ENCODE measurements around the gene ZBTB39. TPM values are rescaled to one million over a fixed set of nuclear protein-coding genes. Genes with fewer than 3 reads are reported as not detected.
"Not testable (repeated sequence)": the region's sequence is repeated elsewhere in the genome, so short reads cannot be mapped to it uniquely, and the experiment has no call there.

ZBTB39 gene
- total RNA-seq, 1 donor from 2014 or later = 7.5 TPM

DNA sequence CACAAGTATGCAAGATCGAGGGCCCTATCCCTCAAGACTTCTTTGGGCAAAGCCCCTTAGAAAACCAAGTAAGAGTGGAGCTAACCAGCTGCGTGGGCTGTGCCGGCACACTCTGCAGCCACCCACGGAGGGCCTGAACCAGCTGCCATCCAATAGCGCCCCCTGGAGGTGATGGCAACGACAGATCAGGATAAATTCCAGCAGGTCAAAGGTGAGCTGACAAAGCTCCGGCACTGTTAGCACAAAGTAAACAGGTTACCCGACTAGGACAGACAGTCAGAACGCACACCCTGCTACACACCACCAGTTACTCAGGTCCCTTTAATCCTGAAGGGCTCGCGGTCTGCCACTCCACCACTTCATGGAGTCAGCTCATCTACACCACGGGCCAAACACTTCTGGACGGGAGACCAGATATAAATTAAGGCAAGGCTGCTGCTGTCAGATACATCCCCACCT is 4.9 kb downstream of the ZBTB39 start:
- peak; percentile 61 for DNase-seq (ENCODE audit: low spot score)

DNA sequence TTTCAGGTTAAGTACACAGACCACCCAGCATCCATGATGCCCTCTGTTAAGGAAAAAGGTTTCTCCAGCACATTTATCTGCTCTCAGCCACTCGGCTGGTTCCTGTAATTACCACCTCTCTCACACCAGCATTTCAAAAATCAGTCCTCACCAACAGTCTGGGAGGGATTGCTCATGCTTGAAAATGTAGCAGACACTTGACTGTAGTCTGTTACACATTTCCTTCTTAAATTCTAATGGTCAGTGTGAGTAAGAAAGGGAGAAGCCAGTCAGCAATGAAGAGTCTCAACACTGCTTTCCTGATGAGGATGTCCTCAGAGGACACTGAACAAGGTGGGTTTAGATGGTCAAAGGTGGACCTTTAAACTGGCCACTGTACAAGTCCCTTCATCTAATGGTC is 6.0 kb downstream of the ZBTB39 start:
- DNase-seq (ENCODE audit: low spot score) = no peak

DNA sequence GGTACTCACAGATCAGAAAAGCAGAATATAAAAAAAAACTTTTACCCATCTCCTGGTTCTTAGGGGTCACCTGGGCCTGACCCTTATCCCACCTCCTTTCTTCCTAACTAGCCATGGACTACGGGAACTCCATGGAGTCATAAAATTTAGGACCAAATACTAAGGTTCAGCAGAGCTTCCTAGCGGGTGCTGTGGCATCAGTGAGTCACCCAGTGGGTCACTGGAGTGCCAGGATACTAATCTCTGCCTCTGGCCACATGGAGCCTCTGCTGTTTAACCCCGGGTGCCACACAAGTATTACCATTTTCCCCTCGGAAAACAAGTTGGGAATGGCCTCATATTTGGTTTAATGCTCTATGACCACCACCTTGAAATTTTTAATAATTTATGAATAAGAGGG is 6.9 kb downstream of the ZBTB39 start:
- no peak for DNase-seq (ENCODE audit: low spot score)

DNA sequence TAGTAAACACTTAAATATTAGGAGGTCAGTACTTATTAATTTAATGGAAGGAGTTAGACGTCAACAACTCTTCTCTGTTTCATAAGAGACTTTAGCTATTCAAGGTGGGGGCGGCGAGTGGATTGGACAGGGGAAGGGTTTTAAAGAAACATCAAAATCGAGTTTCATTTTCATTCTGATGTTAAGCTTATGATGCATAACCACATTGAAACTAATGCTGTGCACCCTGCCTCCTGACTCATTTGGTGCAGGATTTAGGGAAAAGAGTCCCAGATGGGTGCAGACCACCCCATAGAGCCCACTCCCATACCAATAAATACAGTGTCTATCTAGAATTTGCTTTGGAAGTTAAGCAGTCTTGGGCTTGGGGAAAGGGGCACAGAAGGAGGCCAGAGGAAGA is 7.4 kb downstream of the ZBTB39 start:
- DNase-seq (ENCODE audit: low spot score) = no peak

DNA sequence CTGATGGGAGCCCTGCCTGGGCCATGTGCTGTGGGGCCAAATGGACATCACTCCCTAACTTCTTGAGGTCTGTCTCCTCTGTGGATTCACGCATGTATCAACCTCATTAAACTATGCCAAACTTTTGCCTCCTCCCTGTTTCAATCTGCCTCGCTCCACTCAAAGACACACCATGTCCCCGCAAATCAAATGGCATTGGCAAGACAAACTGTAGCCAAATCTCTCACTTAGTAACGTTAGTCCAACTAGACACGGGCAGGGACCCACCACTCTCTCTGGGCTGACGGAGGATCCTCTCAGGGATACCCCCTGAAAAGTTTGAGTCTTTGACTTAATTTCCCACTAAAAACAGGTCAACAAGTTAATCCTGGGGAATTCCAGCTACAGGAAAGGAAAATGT is 8.0 kb downstream of the ZBTB39 start:
- no peak for DNase-seq (ENCODE audit: low spot score)

DNA sequence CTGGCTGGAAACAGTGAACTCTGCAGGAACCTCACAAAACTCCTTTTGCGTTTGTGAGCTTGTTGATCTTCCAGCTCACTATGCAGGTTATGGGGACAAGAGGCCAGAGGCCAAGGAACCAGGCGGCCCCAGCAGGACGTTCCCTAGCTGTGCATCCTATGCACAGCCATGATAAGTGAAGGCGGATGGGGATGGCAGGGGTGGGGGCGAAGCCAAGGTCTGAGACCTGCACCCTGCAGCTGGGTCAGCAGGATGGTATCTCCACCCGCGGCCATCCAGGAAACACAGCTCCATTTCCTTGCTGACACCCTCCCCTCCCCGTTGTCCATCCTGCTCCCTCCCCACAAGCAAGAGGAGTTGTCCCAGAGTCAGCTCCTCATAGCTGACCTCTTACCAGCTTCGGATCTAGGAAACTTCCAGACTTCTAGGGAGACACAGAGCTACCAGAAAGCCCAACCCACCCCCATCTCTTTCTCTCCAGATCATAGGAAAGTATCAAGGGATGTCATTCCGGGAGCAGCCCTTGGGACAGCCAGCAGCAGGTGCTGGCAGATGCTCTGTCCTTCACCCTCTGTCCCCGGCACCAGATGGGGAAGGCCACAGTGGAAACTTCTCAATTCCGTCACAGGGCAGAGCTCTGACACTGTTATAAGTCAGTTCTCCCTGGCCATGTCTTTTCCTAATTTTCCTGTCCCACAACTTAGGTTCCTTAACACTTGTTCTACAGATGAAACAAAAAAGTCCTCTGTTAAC is 9.4 kb downstream of the ZBTB39 start:
- DNase-seq (ENCODE audit: low spot score) = no peak

DNA sequence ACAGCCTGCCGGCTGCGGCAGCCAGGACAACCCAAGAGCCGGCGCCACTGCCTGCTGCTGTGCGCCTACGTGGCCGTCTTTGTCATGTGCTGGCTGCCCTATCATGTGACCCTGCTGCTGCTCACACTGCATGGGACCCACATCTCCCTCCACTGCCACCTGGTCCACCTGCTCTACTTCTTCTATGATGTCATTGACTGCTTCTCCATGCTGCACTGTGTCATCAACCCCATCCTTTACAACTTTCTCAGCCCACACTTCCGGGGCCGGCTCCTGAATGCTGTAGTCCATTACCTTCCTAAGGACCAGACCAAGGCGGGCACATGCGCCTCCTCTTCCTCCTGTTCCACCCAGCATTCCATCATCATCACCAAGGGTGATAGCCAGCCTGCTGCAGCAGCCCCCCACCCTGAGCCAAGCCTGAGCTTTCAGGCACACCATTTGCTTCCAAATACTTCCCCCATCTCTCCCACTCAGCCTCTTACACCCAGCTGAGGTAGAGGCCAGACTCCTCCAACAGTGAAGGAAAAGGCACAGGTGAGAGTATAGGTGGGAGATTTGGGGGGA is 10.3 kb downstream of the ZBTB39 start:
- DNase-seq (ENCODE audit: low spot score) = no peak

DNA sequence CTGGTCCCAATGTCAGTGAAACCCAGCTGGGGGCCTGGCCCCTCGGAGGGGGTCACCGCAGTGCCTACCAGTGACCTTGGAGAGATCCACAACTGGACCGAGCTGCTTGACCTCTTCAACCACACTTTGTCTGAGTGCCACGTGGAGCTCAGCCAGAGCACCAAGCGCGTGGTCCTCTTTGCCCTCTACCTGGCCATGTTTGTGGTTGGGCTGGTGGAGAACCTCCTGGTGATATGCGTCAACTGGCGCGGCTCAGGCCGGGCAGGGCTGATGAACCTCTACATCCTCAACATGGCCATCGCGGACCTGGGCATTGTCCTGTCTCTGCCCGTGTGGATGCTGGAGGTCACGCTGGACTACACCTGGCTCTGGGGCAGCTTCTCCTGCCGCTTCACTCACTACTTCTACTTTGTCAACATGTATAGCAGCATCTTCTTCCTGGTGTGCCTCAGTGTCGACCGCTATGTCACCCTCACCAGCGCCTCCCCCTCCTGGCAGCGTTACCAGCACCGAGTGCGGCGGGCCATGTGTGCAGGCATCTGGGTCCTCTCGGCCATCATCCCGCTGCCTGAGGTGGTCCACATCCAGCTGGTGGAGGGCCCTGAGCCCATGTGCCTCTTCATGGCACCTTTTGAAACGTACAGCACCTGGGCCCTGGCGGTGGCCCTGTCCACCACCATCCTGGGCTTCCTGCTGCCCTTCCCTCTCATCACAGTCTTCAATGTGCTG is 11.0 kb downstream of the ZBTB39 start:
- DNase-seq (ENCODE audit: low spot score) = no peak

DNA sequence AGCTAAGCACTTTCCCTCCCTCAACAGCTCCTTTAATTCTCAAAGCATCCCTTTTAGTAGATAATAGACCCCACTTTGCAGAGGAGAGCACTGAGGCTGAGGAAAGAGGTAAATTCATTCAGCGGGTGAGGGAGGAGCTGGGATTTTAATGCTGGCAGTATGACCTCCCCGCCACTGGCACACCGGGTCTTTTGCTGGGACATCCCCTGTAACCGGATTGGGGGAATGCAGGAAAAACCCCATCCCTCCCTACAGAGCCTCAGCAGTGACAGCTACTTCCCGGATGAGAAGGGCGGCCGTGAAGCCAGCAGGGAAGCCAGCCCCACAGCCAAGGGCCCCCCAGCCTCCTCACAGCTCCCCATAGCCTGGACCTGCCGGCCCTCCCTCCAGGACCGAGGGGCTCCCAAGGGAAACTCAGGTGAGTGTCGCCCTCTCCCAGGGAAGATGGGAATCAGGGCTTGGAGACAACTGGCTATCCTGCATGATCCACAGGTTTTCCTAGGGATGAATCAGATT is 12.1 kb downstream of the ZBTB39 start:
- DNase-seq (ENCODE audit: low spot score) = no peak

DNA sequence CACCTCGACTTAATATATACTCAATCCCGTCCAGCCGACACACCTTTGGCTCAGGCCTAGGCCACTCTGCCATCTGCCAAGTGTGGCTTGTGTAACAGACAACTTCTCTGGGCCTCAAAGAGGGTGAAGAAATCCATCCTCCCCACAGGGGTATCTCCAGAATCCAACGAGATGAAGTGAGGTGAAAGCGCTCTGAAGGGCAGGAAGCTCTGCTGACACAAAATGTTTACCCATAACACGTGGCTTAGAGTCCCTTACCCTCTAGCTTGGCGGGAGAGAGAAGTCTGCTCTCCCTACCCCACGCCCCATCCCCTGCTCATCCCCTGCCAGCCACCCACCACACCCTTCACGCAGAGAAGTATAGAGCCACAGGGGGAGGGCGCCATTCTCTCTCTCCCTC is 13.0 kb downstream of the ZBTB39 start:
- no peak for DNase-seq (ENCODE audit: low spot score)

DNA sequence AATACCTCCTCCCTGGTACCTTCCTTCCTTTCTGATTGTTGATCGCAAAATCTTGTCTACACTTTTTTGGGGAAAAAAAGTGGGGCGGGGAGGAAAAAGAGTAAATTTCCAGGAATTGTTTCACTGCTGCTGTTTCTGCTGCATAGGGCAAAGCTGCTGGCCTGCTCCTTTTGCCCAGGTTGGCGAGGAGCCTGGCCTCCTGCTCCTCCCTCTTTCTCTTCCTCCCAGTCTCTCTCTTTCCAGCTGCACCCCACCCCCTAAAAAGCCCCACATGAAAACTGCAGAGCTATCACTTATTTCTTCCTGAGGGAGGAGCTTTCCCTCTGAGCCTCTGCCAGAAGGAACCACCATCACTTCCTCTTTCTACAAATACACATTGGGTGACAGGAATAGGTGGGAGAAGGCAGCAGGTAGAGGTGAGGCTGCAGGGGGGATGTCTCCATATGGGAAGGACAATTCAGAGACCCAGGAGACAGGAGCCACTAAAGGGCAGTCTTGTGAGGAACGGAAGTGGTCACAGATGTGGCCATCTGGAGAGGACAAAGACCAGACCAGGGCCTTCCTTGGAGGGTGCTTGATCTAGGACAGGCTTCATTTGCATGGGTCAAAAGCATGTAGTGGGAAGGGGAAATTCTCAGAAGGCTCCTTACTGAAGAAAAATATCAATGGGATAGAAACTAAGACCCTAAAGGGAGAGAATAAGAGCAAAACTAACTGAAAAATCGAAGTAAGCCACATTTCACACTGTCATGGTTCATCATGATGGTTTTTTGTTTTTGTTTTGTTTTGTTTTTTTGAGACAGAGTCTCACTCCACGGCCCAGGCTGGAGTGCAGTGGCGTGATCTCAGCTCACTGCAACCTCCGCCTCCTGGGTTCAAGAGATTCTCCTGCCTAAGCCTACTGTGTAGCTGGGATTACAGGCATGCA is 14.8 kb downstream of the ZBTB39 start:
- peak; percentile 65 for DNase-seq (ENCODE audit: low spot score)

DNA sequence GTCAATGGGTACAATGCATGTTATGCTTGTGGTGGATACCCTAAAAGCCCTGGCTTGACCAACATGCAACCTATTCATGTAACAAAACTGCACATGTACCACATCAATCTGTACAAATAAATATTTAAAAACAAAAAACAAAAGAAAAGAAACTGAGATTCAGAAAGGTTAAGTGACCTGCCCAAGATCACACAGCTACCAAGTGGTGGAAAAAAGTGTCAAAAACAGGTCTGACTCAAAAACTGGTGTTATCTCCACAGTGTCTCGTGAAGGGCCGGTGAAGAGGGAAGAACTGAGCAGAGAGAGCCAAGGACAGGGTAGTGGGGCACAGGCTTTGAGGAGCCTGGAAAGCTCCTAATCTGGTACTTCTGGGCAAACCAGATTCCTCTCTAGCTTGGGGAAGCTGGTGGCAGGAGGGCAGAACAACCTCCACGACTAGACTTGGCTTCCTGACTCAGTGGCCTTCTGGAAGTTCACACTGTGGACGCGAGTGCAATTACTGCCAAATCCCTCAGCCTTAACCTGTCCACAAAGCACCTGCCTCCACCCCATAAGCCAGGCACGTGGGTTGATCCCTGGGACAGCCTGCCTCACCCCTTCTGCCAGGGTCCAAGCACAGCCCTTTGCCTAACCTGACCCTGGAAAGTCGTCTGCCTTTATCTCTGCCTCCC is 15.6 kb downstream of the ZBTB39 start:
- no peak for DNase-seq (ENCODE audit: low spot score)

DNA sequence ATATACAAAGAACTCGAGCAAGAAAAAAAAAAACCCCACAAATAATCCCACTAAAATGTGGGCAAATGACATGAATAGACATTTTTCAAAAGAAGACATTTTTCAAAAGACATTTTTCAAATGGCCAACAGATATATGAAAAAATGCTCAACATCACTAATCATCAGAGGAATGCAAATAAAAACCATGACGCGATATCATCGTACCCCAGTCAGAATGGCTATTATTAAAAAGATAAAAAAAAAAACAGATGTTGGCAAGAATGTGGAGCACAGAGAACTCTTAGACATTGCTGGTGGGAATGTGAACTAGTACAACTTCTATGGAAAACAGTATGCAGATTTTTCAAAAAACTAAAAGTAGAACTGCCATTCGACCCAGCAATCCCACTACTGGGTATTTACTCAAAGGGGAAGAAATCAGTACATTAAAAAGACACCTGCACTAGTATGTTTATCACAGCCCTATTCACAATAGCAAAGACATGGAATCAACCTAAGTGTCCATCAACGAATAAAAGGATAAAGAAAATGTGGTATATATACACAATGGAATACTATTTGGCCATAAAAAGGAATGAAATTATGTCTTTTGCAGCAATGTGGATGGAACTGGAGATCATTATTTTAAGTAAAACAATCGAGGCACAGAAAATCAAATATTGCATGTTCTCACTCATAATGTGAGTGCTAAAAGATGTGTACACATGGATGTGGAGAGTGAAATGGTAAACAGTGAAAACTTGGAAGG is 16.3 kb downstream of the ZBTB39 start:
- no peak for DNase-seq (ENCODE audit: low spot score)

DNA sequence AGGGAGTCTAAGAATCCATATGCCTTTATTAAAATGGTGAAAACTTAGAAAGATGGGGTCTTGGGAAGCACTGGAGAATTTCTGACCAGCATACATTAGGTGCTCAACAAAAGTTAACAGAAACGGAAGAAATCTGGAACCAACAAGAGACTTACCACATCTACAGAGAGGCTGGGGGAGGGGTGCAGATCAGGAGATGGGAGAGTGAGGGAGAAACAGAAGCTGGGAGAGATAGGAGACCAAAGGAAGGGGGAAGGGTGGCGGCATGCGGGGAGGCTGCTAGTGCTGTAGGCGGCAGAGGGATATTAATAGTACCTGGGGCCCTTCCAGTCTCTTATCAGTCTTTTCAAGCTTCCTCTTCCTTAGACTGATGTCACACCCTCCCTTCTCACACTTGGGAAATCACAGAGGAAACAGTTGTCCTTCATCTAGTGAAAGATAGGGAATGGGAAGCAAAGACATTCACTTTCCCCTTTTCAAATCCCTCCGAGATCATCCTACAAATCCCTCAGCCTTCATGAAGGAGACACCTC is 18.1 kb downstream of the ZBTB39 start:
- no peak for DNase-seq (ENCODE audit: low spot score)

DNA sequence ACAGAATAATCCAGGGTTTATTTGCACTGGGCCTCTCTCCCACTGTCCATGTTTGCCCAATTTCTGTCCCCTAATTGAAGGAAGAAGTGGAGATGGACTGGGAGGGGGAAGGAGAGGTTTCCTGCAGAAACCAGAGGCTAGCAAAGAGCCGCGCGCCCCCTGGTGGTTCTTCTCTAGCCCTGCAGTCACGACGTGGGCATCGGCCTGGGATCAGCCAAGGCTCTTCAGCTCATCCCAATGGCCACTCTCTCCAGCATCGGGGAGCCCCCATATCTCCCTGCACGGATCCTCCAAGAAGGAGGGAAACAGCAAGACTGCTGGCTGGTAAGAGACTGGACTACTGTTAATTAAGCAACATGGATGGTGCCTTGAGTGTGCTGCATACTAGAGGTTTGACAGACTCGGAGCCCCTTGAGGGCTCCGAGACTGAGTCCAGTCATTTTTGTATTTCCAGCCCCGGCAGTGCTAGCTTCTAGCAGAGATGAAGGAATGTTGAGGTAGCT is 18.7 kb downstream of the ZBTB39 start:
- peak; percentile 84 for DNase-seq (ENCODE audit: low spot score)

DNA sequence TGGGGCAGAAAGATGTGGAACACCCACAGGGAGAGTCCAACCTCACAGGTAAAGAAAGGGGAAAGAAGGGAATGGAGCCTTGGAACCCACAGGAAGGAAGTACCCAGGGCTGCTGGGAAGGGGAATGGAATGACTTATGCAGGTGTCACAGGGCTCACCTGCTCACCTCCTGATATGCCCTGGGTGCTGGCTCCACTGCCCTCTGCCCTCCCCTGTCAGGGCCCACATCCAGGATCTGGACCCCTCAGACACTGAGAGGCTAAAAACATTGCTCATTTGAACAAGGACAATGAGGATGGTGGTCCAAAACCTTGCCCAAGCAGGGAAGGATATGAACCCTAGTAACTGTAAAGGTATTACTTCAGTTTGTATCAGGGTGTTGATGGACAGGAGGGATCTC is 19.3 kb downstream of the ZBTB39 start:
- DNase-seq (ENCODE audit: low spot score) = no peak

DNA sequence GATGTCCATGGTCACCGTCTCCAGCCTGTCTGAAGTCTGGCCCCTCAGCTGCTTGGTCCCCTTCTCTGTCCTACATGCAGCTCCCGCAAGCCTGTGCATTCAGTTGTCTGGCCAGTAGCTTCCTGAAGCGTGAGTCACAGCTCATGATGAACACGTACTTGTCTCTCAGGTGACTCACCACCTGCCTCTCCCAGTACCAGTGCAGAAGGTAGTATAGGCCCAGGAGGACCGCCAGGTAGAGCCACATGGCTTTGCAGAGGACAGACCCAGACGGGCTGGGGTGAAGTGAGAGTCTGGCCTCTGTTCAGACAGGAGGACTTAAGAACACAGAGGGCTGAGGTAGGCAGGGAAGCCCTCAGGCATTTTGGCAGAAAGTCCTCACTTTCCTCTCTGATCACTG is 20.6 kb downstream of the ZBTB39 start:
- DNase-seq (ENCODE audit: low spot score) = not testable (repeated sequence)

DNA sequence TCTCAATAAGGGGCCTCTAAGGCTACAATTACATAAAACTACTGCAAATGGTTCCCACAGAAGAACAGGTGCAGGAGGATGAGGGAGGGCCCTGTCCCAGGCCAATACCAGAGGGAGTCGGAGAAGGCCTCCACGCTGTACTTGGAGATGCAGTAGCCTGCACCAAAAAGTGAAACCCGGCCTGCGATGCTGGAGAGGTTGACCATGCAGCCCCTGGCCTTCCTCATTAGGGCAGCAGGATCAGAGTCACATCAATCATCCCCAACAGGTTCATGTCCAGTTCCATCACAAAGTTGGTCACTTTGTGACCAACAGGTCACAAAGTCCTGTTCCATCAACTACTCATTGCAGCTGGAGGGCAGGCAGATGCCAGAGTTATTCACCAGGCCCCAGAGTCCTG is 23.0 kb downstream of the ZBTB39 start:
- DNase-seq (ENCODE audit: low spot score) = no peak

DNA sequence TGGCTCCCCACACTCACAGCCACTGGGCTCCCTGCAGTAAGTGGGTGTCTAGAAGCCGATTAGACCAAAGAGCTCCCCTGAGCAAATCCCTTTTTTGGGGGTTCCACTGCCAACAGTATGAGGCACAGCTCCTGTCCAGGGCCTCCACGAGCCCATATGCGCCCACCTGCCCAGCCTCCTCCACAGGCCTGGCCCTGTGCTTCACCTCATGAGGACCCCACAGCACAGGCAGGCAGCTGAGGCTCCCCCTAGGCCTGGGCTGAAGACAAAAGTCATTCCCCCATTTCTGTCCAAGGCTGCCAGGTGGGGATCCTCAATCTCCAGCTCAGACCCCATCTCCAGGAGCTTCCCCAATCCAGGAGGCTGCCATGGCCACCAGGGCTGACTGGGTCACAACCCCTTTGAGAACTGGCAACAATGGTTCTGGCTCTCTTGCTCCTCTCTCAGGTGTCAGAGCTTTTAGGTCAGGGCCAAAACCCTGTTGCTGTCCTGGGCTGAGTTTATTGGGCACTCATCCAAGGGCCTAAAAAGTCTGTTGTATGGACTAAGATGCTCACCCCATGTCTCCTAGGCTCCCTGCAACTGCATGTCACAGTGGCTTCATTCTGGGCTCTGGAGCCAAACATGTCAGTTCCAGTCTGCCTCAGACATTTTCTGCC is 23.6 kb downstream of the ZBTB39 start:
- DNase-seq (ENCODE audit: low spot score) = not testable (repeated sequence)

All from ureter (tissue), 1 donor.